SH-SY5Y (cell line): Measurements from ENCODE around the gene FNIP2.

Experiments
- GATA2 ChIP-seq: IDR thresholded peaks from 2 replicates; pipeline ENCODE4 v1.6.1; 2011; ENCODE audit warnings: mild to moderate bottlenecking, low read depth, low read length
- GATA3 ChIP-seq: IDR thresholded peaks from 2 replicates; pipeline ENCODE4 v1.6.1; 2011; ENCODE audit warnings: low read depth, mild to moderate bottlenecking, low read length, moderate library complexity

Gene FNIP2

DNA sequence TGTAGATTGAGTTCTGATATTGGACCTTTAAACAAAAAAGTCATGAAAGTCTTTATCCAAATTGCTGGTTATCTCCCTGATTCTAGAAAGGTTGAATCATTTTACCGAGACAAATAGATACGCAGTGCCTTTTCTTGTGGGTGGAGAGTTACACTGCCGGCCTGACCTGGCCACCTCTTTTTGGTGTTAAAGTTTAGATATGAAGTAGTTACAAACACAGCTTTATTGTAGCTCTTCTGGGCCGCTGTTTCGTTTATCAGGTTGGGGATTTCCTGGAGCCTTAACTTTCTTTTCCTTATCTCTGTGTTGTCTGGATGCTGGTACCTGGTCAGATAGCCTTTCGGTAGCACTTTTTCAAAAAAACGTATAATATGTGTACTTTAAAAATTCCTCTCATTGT lies 31.0 kb downstream of the FNIP2 start:
- TF ChIP-seq GATA3 (no peak), GATA2 (no peak)

DNA sequence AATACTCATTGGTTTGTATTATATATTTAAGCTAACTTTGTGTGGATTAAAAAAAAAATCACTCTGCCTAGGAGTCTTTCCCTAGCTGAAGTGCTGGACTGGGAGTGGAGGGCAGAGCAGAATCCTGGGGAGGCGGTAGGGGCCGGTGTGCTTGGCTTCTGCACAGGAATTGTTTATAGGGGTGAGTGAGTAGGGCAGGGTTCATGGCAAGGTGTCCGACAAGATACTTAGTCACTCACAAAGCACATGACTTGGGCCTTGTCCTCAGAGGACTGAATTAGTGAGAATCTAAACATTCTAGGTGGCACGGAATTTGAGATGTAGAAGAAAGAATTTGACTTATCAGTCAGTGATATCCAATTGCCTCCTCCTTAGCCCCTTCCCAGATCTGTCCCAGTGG lies 32.2 kb downstream of the FNIP2 start:
- TF ChIP-seq GATA2 (no peak), GATA3 (no peak)

DNA sequence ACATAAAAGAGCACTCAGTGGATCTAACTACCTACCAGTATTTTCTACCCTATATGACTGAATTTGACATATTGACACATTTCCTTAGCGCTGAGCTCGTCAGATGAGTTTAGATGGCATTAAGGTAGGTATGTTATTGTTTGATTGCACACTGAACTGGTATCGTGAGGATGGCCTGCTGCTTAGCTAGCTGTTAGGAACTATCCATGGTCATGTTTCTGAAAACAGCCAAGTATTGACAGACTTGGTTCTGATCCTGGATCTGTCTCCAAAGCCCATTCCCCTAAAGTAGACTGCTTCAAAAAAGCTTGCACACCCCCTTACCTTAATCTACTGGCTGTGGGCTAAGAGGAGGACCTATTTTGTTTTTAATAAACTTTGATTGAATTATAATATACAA lies 32.9 kb downstream of the FNIP2 start:
- TF ChIP-seq GATA3 (no peak), GATA2 (no peak)

DNA sequence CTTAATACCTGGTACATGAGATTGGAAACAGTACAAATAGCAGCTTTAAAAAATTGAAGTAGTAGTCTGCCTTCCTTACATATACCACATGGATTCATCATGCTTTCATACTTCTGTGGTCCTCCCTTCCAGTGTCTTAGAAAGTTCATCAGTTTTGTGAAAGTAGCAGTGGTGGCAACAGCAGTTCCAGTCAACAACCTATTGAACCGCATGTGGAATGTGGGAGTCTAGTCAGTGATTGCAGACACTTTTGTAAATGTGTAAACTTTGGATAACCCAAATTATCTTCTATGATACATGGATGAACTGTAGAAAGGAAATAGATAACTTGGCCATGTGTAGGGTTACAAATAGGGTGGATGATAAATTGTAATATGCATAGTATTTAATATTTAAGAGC lies 34.1 kb downstream of the FNIP2 start:
- TF ChIP-seq GATA2, result no peak
- no peak for TF ChIP-seq GATA3

DNA sequence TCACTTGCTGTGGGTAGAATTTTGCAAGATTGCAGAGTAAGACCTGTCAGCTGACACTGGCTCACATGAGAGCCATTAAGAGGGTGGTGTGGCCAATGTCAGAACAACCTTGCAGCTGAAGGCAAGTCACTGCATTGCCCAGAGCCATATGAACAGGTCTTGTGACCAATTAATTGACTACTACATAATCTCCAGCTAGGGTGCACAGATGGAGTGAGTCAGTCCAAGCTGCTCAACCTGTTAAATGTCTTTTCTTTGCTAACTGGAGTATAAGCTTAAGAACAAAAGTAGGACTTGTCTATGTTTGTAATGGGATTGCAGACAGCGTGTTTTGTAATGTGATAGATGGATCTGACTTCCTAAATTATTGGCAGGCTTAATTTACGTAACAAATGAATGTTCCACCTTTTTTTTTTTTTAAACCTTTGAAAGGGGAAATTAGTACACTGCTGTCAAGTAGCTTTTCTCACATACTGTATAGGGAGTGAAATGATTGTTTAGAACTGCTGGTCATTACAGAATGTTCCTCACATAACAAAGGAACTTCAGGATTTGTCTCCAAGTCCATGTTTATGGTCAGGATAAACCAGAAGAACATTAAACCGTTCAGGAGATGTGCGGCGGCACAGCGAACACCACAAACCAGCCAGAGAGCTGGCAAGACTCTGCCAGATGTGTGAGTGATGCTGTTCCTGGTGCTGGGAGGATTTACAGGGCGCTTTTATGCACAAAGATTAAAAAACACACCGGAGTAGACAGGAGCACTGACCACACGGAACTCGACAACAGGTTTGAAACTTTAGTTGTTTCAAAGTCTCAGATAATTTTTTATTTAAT lies 37.0 kb downstream of the FNIP2 start:
- TF ChIP-seq GATA2 (no peak), GATA3 (no peak)

DNA sequence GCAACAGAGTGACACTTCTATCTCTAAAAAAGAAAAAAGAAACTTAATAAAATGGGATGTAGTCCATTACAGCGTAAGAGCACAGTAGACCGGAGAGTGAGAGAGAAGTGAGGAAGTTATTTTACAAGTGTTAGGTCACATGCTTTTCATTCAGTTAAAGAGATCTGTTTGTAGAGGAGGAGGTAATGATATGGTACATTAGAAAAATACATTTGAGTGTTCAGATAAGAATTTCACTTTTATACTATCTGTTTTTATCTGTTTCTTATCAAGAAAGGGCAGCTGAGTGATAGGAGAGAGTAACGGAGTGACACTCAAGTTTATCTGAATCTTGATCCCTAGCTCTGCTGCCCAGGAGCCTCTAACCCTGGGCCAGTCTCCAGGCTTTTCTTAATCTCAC lies 38.9 kb downstream of the FNIP2 start:
- TF ChIP-seq GATA2 (no peak), GATA3 (no peak)

DNA sequence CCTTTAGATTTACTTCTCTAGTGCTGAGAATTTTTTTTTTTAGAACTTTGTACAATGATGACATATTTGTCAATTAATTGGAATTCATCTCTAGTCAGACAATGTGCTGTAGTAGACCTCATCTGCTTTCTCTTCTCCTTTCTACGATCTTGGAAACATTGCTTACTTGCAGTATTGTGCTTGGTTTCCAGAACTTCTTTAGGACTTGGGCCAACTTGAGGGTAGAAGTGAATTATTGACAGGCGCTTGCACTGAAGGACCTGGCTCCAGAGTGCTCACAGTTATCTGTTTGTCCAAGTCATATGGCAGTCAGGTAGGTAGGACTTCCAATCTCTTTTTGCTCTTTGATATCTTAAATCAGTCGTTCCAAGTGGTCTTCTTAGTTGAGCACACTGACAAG lies 39.6 kb downstream of the FNIP2 start:
- TF ChIP-seq GATA2 (no peak), GATA3 (no peak)

DNA sequence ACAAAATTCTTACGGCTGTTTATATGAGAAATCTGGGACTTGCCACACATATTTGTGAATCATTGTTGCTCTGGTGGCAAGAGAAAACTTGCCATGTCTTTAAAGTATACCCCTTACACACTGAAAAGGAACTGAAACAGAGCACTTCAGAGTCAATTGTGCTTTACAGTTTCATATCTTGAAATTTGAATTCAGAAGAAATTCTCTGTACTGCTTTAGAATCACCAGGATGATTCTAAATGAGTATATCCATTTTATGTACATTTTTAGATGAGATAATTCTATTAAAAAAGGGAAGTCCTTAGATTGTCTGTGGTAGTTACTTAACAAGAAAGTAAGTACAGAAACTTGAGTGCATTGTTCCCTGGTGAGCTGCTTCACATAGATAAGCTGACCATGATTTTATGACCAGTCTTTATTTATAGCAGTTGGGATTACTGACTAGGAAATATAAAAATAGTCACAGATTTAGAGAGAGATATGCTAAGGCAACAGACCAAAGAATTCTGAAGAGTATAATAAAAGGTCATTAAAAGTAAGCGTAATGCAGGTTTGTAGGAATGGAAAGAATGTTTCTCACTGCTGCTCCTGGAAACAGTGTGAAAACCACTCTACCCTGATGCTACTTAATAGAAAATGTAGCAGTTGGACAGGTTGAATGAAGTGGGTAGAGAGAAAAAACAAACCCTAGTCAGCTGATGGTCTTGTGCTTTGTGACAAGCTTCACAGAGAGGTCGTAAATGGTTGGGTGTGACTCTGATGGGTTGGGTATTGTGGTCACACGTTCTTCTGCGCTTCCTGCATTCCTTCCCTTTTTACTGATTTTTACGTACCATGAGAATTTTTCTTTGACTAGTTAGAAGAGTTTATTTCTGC lies 41.0 kb downstream of the FNIP2 start:
- no peak for TF ChIP-seq GATA3
- TF ChIP-seq GATA2, result no peak

DNA sequence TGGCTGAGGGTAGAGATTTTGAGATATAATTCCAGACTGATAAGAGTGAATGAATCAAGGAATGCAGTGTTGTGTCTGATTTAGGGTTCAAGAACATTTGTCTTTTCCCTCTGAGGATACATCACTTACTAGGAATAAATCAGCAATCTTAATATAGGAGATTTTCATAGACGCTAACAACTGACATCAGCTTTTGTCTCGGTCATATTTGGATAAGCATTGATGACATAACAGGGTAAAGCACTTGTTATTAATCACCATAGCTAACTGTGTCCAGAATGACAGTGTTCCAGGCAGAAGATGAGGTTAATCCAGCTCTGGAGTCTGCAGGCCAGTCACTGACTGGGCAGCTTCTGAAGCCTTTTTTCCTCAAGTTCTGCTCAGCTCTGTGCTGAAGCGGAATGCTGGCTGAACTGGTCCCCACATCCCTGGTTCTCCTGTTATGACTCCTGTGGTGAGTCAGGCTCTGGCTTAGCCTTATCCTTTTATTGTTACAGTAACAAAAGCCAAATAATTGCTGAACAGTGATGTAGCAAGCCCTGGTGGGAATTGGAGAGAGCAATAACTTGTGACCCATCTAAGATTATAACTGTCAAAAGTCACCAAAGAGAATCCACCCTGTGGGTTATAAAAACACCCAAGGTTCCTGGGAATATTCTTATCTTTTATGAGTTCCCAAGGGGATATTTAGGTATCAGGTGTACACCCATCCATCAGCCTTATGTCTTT lies 41.8 kb downstream of the FNIP2 start:
- no peak for TF ChIP-seq GATA3
- no peak for TF ChIP-seq GATA2

DNA sequence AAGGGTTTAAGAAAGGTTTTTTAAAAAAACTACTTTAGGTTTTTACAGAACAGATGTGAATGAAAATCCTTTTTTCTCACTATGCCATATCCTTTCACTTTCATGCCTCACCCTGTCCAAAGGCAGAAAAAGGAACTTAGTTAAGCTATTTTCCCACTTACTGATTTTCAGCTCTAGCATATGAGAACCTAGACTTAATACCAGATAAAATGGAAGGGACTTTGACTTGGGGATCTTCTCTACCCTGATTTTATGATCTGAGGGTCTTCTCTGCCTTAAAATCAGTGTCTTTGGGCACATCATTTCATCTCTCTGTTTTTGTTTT lies 42.4 kb downstream of the FNIP2 start:
- TF ChIP-seq GATA2, result no peak
- no peak for TF ChIP-seq GATA3

DNA sequence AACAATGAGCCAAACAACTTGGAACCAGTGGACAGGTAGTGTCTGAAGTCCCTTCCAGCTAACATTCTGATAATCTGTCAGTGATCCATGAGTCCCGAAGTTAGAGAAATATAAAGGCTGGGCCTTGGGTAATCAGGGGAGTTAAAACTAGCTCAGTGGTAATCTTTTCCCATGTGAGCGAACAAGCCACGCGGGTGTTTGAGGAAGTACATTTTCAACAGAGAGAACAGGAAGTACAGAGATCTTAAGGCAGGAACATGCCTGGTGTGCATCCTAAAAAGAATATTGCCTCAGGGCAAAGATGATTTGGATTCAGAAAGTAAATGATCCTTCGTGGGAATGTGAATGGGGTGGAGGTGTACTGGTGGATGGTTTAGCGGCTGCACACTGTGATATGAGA lies 42.9 kb downstream of the FNIP2 start:
- no peak for TF ChIP-seq GATA2
- no peak for TF ChIP-seq GATA3

DNA sequence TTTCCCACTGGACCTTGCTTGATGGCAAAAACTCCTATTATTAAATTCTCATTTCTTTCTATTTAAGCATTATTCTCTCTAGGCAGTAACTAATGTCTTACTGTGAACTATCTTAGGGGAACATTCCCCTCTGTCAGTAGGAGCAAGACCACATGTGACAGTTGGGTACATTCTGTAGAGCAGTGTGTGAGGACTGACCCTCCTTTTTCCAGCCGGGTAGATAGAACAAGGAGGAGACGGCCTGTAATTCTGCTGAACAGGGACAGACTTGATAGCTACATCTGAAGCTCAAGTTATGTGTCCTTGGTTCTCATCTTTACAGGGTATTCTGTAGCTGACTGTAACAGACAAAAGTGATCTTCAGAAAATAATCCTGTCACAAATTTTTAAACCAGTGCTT lies 43.3 kb downstream of the FNIP2 start:
- TF ChIP-seq GATA3 (no peak), GATA2 (no peak)

DNA sequence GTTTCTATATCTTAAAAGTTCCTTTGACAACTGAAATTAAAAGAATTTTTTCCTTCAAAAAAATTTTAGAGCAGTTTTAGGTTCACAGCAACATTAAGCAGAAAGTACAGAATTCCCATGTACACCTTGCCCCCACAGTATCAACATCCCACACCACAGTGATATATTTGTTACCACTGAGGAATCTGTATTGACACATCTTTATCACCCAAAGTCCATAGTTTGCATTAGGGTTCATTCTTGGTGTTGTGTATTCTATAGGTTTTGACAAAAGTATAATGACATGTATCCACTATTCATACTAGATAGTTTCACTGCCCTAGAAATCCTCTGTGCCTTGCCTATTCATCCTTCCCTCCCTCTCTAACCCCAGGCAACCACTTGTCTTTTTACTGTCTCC lies 43.7 kb downstream of the FNIP2 start:
- no peak for TF ChIP-seq GATA2

DNA sequence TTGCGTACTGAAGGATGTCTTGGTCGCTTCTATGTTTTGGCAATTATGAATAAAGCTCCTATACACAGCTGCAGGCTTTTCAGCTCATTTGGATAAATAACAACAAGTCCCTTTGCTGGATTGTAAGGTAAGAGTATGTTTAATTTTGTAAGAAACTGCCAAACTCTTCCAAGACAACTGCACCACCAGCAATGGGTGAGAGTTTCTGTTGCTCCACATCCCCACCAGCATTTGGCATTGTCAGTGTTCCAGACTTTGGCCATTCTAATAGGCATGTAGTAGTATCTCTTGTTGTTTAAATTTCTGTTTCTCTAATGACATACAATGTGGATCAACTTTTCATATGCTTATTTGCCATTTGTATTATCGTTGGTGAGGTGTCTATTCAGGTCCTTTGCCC lies 44.3 kb downstream of the FNIP2 start:
- TF ChIP-seq GATA3 (no peak), GATA2 (no peak)

DNA sequence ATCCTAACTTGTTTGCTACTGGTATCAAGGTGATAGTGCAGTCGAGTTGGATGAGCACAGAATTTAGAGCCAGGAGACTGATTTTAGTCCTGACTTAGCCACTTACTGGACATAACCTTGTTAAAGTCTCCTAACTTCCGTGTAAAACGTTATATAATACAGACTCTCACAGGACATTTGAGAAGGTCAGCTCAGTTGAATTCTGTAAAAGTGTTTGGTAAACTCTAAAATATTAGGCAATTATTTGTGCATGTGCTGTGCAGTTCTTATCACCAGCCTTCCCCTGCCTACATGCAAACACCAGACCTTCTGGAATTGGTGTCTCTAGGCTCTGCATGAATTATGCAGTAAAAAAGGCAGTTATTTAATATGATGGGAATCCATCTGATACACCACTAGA lies 45.4 kb downstream of the FNIP2 start:
- no peak for TF ChIP-seq GATA2
- TF ChIP-seq GATA3, result no peak
